ENCODE measurements around the gene USP2.

USP2 gene

GRCh38 chr11:119341222-119342022 is 40.1 kb downstream of the USP2 start:
- no peak for DNase-seq

DNA sequence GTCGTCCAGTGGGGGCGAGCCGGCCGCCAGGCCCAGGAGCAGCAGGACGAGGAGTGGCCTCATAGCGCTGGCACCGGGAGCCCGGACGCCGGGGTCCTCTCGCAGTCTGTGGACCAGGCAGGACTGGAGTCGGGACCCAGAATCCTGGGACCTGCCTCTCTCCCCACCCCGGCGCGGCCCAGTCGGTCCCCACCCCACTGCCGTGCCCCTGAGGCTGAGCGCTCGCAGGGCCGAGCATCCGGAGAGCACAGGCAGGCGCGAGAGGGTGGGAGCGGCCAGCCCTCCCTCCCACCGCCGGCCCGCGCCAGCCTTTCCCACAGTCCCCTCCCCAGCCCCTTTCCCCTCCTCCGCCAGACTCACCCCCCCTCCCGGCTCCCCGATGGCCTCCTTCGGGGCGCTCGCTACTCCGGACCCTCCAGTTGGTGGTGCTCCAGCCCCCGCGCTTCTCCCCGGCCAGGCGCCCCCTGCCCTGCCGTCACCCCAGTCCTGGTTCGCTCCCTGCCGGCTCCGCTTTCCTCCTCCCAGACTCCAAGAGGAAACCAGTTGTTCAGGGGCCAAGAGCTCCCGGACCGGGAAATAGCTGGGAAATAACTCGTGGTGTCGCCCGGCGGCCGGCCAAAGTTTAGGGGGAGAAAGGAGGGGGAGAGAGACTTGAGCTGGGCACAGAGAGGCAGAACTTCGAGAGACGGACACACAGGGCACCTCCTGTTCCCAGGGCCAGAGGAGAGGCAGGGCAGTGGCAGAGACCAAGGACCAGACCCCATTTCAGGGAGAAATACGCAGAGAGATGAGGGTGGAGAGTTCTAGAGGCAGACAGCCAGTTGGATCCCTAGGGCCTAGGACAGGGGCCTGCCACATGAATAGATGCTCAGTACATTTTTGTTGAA is 40.9 kb downstream of the USP2 start, which contains the start of gene C1QTNF5:
Gene C1QTNF5 (minus strand): TSS at position 549 of the 887 bp plus-strand sequence. CDS start 486 bp downstream, at position 63.
- DNase-seq: no peak

- DNase-seq: no peak
These were observed 41.7 kb downstream of the USP2 start for GRCh38 chr11:119339589-119340334.

DNA sequence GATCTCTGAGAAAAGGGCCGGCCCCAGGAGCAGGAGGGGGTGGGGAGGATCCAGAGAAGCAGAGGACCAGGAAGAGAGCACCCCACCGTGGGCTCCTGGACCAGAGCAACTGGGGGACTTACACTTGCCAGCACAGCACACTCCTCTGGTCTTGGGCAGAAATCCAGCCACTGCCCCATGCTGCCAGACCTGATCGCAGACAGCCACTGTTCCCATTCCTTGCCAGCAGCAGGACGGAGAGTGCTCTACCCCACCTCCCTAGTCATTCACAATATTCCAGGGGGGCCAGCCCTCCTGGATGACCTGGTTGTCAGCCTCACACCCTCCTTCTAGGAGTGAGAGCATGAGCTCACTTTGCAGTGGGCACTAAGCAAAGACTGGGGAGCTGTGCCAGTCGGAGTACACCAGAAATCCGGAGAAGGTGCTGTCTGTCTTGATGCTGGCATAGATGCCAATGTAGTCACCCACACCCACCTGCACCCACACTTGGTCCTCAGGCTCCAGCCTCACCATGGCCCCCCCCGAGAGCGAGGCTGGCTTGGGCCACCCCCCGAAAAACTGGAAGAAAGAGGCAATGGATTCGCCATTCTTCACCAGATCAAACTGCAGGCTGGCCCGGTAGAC is 42.4 kb downstream of the USP2 start:
- no peak for DNase-seq

DNA sequence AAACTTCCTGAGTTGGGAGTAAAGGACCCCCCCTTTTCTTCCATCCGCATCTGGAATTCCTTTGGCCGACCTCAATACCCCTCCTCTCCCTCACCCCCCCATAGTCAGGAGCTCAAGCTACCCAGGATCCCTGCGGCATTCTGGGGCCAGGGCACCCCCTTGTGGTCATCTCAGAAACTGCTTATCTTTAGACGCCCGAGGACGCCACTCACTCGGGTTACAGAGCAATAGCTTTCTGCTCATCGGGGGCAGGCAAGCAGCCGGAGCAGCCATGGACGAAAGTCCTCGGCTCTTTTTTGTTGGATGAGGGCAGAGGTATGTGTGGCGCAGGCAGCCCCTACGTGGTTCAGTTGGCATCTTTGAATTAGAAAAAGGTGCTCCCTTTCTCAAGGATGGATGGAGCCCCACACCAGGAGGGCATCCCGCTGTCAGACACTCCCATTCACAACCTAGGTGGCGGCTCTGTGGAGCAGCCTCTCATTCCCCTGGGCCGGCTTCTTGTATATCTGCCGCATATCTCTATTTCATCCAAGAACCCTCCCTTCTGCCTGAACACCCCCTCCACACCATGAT is 43.1 kb downstream of the USP2 start:
- DNase-seq: peak; percentile 64

DNA sequence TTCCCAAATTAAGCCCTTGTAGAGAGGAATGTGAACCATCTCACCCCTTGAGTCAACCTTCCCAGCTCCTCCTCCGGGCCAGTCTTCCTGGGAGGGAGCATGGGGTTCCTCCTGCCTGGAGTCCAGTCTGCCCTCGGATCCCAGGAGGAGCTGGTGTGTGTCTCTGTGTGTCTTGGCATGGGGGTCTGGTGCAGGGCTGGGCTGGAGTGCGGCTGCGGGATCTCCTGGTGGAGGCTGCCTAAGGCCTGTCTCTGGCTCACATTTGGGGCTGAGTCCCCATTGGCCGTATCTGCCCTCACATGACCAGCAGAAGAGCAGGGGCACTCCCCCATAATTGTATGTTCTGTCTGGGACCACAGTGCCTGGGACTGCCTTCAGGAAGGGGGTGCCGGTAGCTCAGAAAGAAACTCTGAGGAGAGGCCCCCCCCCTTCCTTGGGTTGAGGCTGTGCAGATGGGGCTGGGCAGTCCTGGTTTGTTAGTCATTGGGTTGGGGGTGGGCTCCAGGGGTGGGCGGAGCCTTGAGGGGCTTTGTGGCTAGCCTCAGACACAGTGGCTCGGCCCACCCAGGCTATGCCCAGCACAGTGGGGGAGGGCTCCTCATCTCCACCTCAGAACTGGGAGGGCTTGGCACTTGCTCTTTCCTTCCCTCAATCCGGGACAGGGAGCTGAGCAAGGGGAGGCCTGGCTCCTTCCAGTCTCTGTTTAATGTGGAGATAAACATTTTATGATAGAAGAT is 43.7 kb downstream of the USP2 start:
- no peak for DNase-seq

DNA sequence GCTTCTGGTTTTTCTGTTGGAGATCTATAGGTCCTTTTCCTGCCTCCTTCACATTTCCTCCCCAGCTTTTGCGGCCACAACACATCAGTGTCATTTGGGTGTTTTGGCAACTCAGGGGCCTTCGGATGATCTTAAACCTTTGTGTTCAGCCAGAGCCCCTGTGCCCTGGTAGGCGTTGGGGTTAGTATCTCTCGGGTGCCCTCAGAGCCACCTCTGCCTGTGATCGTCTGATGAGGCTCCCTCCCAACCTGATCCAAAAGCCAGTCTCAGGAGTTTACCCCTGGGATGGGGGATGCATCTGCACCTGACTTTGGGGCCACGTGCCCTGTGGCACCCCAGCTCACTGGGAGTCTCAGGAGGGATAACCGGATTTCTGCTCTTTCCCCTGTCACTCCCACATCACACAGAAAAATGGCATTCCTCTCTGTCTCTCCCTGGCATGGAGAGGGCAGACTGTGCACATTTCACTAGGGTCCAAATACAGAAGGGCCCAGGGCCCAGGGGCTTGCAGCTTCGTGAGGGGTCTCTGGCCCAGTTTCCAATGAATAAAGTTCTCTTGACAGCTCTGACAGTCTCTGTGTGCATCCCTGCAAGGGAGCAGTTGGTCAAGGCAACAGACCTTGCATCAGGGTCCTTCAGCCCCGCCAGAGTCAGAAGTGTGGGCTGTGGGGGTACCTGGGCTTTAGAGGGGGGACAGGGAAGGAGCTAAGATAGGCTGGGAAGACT is 44.6 kb downstream of the USP2 start:
- no peak for DNase-seq

- DNase-seq: no peak
These were observed 45.6 kb downstream of the USP2 start for GRCh38 chr11:119335655-119336543.

DNA sequence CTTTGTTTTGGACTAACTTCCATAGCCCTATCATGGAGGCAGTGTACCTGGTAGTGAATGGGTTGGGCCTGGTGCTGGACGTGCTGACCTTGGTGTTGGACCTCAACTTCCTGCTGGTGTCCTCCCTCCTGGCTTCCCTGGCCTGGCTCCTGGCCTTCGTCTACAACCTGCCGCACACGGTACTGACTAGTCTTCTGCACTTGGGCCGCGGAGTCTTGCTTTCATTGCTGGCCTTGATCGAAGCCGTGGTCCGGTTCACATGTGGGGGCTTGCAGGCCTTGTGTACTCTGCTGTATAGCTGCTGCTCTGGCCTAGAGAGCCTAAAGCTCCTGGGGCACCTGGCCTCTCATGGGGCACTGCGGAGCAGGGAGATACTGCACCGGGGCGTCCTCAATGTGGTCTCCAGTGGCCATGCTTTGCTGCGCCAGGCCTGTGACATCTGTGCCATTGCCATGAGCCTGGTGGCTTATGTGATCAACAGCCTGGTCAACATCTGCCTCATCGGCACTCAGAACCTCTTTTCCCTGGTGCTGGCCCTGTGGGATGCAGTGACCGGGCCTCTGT is 46.3 kb downstream of the USP2 start:
- no peak for DNase-seq

GRCh38 chr11:119334174-119334930 is 47.1 kb downstream of the USP2 start, which contains the start of gene RNF26:
TSS of gene RNF26 (plus strand) at chr11:119334527. CDS start at chr11:119335123, 596 bp downstream.
- peak; percentile 96 for DNase-seq

- DNase-seq: no peak
These were observed 49.3 kb downstream of the USP2 start for GRCh38 chr11:119332111-119332765.

- DNase-seq: no peak
These were observed 51.3 kb downstream of the USP2 start for GRCh38 chr11:119330237-119330636.

- no peak for DNase-seq
These were observed 52.2 kb downstream of the USP2 start for GRCh38 chr11:119329320-119329719.

- DNase-seq: no peak
These were observed 57.3 kb downstream of the USP2 start for GRCh38 chr11:119324189-119324588.

GRCh38 chr11:119323532-119324033 is 57.9 kb downstream of the USP2 start:
- peak; percentile 67 for DNase-seq

DNA sequence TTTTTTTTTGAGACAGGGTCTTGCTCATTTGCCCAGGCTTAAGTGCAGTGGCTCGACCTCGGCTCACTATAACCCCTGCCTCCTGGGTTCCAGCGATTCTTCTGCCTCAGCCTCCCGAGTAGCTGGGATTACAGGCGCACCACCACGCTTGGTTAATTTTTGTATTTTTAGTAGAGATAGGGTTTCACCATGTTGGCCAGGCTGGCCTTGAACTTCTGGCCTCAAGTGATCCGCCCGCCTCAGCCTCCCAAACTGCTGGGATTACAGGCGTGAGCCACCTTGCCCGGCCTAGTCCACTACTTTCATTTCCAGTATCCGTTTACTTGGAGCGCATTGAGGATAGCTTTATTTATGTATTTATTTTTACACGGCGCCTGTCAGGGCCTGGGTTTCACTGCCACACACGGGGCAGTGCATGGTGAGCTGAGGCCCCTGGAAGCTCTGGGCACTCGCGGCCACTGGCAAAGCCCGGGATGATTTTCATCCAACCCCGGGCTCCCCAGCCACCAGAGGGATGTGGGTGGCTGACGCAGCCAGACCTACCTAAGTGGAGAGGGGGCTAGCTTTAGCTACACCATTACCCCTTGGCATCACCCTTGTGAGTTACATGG is 58.5 kb downstream of the USP2 start:
- DNase-seq: no peak

DNA sequence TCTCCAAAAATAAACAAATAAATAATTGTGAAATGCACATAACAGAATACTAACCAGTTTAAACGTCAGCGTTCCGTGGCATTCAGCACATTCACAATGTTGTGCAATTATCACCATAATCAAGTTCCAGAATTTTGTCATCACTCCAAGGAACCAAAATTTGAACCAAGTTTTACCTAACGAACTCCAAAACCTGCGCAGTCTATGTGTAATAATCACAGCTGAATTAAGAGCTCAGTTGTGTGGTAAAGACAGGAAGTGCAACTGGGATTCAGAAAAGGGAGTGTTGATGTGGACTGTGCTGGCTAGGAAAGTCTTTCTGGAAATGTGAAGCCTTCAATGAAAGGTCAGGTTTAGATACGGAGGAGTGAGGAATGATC is 59.1 kb downstream of the USP2 start:
- DNase-seq: no peak
